AG04450 (cell line): ENCODE data around the gene DENND1B. TPM values are rescaled to one million over a fixed set of nuclear protein-coding genes. Genes with fewer than 3 reads are reported as not detected.
"Not testable (repeated sequence)": the region's sequence is repeated elsewhere in the genome, so short reads cannot be mapped to it uniquely, and the experiment has no call there.

Experiments
- CTCF ChIA-PET: fragments of 300-600, 350-600 bp; formaldehyde crosslinking; extraction: SDS; loops from one replicate; lab custom pipeline; 2022; ENCODE audit warnings: antibody characterized with exemption, inconsistent platforms; lab: Charles Lee
- POLR2A ChIA-PET: fragments of 350-600 bp; formaldehyde crosslinking; extraction: SDS; loops from one replicate; lab custom pipeline; 2021; ENCODE audit warnings: antibody characterized with exemption, inconsistent platforms; lab: Yijun Ruan, JAX
- DNase-seq: peaks from one replicate; pipeline ENCODE4 v3.0.0-alpha.2; 2011; ENCODE audit warnings: low read depth, low spot score
- H3K27ac ChIP-seq: one replicate; pipeline ENCODE4 v1.5.1; 2012; ENCODE audit warnings: low read depth, low read length, control low read depth
- H3K27me3 ChIP-seq: one replicate; pipeline ENCODE4 v1.6.0; 2012; ENCODE audit warnings: low read length; ENCODE audit not compliant: control insufficient read depth, insufficient read depth
- H3K4me3 ChIP-seq: 2 replicates; pipeline ENCODE4 v1.5.1; 2011; ENCODE audit warnings: mild to moderate bottlenecking, low read depth, low read length, control low read depth
- H3K9me3 ChIP-seq: 2 replicates; pipeline ENCODE4 v1.5.1; 2012; ENCODE audit warnings: low read length; ENCODE audit not compliant: control insufficient read depth, insufficient read depth
- CTCF ChIP-seq: IDR thresholded peaks from 2 replicates; pipeline ENCODE4 v1.5.1; 2011; ENCODE audit warnings: low read depth, low read length, control low read depth, inconsistent platforms
- polyA plus RNA-seq: library from polyadenylated mRNA; depleted of rRNA; stranded (reverse); fragments of >200 nt; gene quantifications from 2 replicates; pipeline ENCODE4 v1.2.3, GENCODE V29; 2011

The DENND1B gene
- polyA plus RNA-seq, 1 experiment: 17.7 TPM

- CTCF ChIA-PET: interaction anchor here (0.5 to 2.5 kb wide), 37 partner anchors 8 to 1184 kb away, joined by 3 to 21 read pairs (median 4); partner anchors contain the start of gene LHX9
- TF ChIP-seq CTCF: peak; percentile 61
- DNase-seq: no peak
- Histone ChIP-seq H3K4me3 (no peak overlapping the region), H3K27me3 (no peaks in the 10 kb centered on the region), H3K9me3 (no peaks in the 10 kb centered on the region), H3K27ac (no peak overlapping the region)
- POLR2A ChIA-PET: no interaction called here
Observed at GRCh38 chr1:197519741-197520334, 255.4 kb downstream of the DENND1B start.

- CTCF ChIA-PET: interaction anchor here (0.6 to 1.2 kb wide), 2 partner anchors 116 to 335 kb away, joined by 3 read pairs; no protein-coding TSS in a partner anchor
- no peak for DNase-seq
- Histone ChIP-seq H3K9me3 (no peaks in the 10 kb centered on the region), H3K27ac (no peak overlapping the region), H3K27me3 (no peaks in the 10 kb centered on the region), H3K4me3 (no peak overlapping the region)
- POLR2A ChIA-PET: no interaction called here
- no peak for TF ChIP-seq CTCF
Observed at GRCh38 chr1:197515421-197515820, 259.9 kb downstream of the DENND1B start.

- Histone ChIP-seq H3K9me3 (no peaks in the 10 kb centered on the region), H3K27me3 (no peaks in the 10 kb centered on the region), H3K4me3 (no peak overlapping the region), H3K27ac (no peak overlapping the region)
- TF ChIP-seq CTCF: no peak
- ChIA-PET POLR2A (no interaction called here), CTCF (interaction anchor here (1.0 to 1.6 kb wide), 3 partner anchors 9 to 11 kb away, joined by 4 to 12 read pairs (median 6); no protein-coding TSS in a partner anchor)
- no peak for DNase-seq
Observed at GRCh38 chr1:197510691-197511378, 264.4 kb downstream of the DENND1B start.

GRCh38 chr1:197496722-197497121 lies 278.6 kb downstream of the DENND1B start:
- TF ChIP-seq CTCF: no peak
- no peaks in the 10 kb centered on the region for H3K9me3 ChIP-seq
- ChIA-PET CTCF (interaction anchor here (0.9 kb wide), 1 partner anchor 97 kb away, joined by 3 read pairs; no protein-coding TSS in a partner anchor), POLR2A (no interaction called here)
- no peak overlapping the region for H3K27ac ChIP-seq
- DNase-seq: no peak
- no peak overlapping the region for H3K4me3 ChIP-seq
- H3K27me3 ChIP-seq: no peaks in the 10 kb centered on the region

- not testable (repeated sequence) for DNase-seq
- CTCF ChIA-PET: interaction anchor here (0.6 kb wide), 1 partner anchor 49 kb away, joined by 3 read pairs; no protein-coding TSS in a partner anchor
Observed at GRCh38 chr1:197491505-197491904, 283.8 kb downstream of the DENND1B start.

More at GRCh38 chr1:197491505-197491904, 283.8 kb downstream of the DENND1B start:
- H3K27me3 ChIP-seq, H3K27ac ChIP-seq, H3K9me3 ChIP-seq, H3K4me3 ChIP-seq, POLR2A ChIA-PET: not testable (repeated sequence)
